ENCODE data around the gene TAP2. TPM values are rescaled to one million over a fixed set of nuclear protein-coding genes. Genes with fewer than 3 reads are reported as not detected.

TAP2 gene
- total and polyA plus RNA-seq, 2 of the 13 experiments (the other 11 are each of a cell fraction or from before 2014, with no cell fraction given) = 10.3 to 17.6 TPM

- TF ChIP-seq ZNF318 (CRISPR knock-in tag; IDR thresholded peaks at IDR 0.05) (no peak), JUN (CRISPR knock-in tag; IDR thresholded peaks at IDR 0.05) (no peak), EEA1 (CRISPR knock-in tag; IDR thresholded peaks at IDR 0.05; ENCODE audit: borderline replicate concordance) (no peak; the same call in 1 of the 2 replicates), ZNF124 (CRISPR knock-in tag; IDR thresholded peaks at IDR 0.05) (no peak), ZNF24 (IDR thresholded peaks at IDR 0.05) (no peak), ESRRA (CRISPR knock-in tag; IDR thresholded peaks at IDR 0.05; ENCODE audit: low read depth) (0 out of 2 replicates have a peak, but pooled peaks have one; percentile 30), ZBTB38 (CRISPR knock-in tag; IDR thresholded peaks at IDR 0.05) (no peak), NFIC (IDR thresholded peaks at IDR 0.05; ENCODE audit: low read length) (no peak), ZNF609 (CRISPR knock-in tag; IDR thresholded peaks at IDR 0.05; ENCODE audit: borderline replicate concordance) (no peak; the same call in 1 of the 2 replicates), CTCF (CRISPR knock-in tag; IDR thresholded peaks at IDR 0.05) (no peak), CHCHD3 (CRISPR knock-in tag; IDR thresholded peaks at IDR 0.05) (0 out of 2 replicates have a peak, but pooled peaks have one; percentile 0), ZNF616 (CRISPR knock-in tag; IDR thresholded peaks at IDR 0.05; ENCODE audit: low read depth) (no peak)
These were observed 14.5 kb upstream of the TAP2 start (continued) for GRCh38 chr6:32852844-32853540.
